Neuronal stem cell (in vitro differentiated cells): Measurements from ENCODE around the gene VAC14.
A peak's percentile ranks its signal among the peaks of the same experiment; 100 is the strongest.

Source experiments
- DNase-seq: peaks from one replicate; pipeline ENCODE4 v3.0.0-alpha.2; 2013; ENCODE audit warnings: low spot score
- H2AFZ ChIP-seq: one replicate; pipeline ENCODE4 v1.6.1; 2013; ENCODE audit warnings: mild to moderate bottlenecking, low read length, inconsistent platforms
- H2AK5ac ChIP-seq: 2 replicates; pipeline ENCODE4 v1.6.1; 2013; ENCODE audit warnings: low read depth, mild to moderate bottlenecking, inconsistent platforms, low read length, moderate library complexity, mixed read lengths
- H2BK120ac ChIP-seq: 2 replicates; pipeline ENCODE4 v1.6.1; 2013; ENCODE audit warnings: low read depth, mild to moderate bottlenecking, inconsistent platforms, low read length, moderate library complexity, mixed read lengths
- H2BK12ac ChIP-seq: one replicate; pipeline ENCODE4 v1.6.1; 2013; ENCODE audit warnings: low read length, inconsistent platforms
- H2BK15ac ChIP-seq: 2 replicates; pipeline ENCODE4 v1.6.1; 2013; ENCODE audit warnings: mild to moderate bottlenecking, low read length, inconsistent platforms, mixed read lengths
- H2BK5ac ChIP-seq: one replicate; pipeline ENCODE4 v1.6.1; 2013; ENCODE audit warnings: inconsistent platforms, mild to moderate bottlenecking, low read length, moderate library complexity
- H3K14ac ChIP-seq: one replicate; pipeline ENCODE4 v1.6.1; 2013; ENCODE audit warnings: low read length, inconsistent platforms
- H3K18ac ChIP-seq: 2 replicates; pipeline ENCODE4 v1.6.1; 2013; ENCODE audit warnings: low read length, inconsistent platforms
- H3K23ac ChIP-seq: 2 replicates; pipeline ENCODE4 v1.6.1; 2013; ENCODE audit warnings: low read depth, mild to moderate bottlenecking, mixed read lengths, low read length, inconsistent platforms; ENCODE audit not compliant: poor library complexity
- H3K27ac ChIP-seq: replicated peaks from 3 replicates; pipeline ENCODE4 v1.5.1; 2013; ENCODE audit warnings: low read length, inconsistent platforms
- H3K27me3 ChIP-seq, 3 experiments: 2 replicates each; pipeline ENCODE4 v1.6.1; 2013; ENCODE audit warnings: low read length in 3 of 3, mild to moderate bottlenecking in 2 of 3, inconsistent platforms in 1 of 3, low read depth in 1 of 3, mixed read lengths in 1 of 3, moderate library complexity in 1 of 3; ENCODE audit not compliant: control insufficient read depth in 3 of 3, insufficient read depth in 3 of 3
- H3K36me3 ChIP-seq, 2 donors: replicated peaks in 1 of 2; 2 replicates each; pipeline ENCODE4 v1.6.1; 2013; ENCODE audit warnings: low read length in 2 of 2; ENCODE audit not compliant: control insufficient read depth in 2 of 2, insufficient read depth in 2 of 2
- H3K4ac ChIP-seq: 2 replicates; pipeline ENCODE4 v1.6.1; 2013; ENCODE audit warnings: inconsistent platforms, mild to moderate bottlenecking, low read length, moderate library complexity
- H3K4me1 ChIP-seq, 2 donors: 1 replicate in 1 of 2; 2 replicates in 1 of 2; pipeline ENCODE4 v1.6.1; 2013; ENCODE audit warnings: low read length in 2 of 2, low read depth in 1 of 2; ENCODE audit not compliant: control insufficient read depth in 2 of 2, insufficient read depth in 1 of 2
- H3K4me2 ChIP-seq: one replicate; pipeline ENCODE4 v1.6.1; 2013; ENCODE audit warnings: mild to moderate bottlenecking, low read length, inconsistent platforms; ENCODE audit not compliant: insufficient read depth, poor library complexity, severe bottlenecking
- H3K4me3 ChIP-seq, 2 donors: 2 replicates each; pipeline ENCODE4 v1.5.1; 2013; ENCODE audit warnings: low read length in 2 of 2, mild to moderate bottlenecking in 2 of 2, inconsistent platforms in 1 of 2, moderate library complexity in 1 of 2
- H3K79me1 ChIP-seq: one replicate; pipeline ENCODE4 v1.6.1; 2013; ENCODE audit warnings: low read depth, mild to moderate bottlenecking, inconsistent platforms, low read length, moderate library complexity
- H3K9ac ChIP-seq: one replicate; pipeline ENCODE4 v1.6.1; 2013; ENCODE audit warnings: mild to moderate bottlenecking, low read depth, low read length, inconsistent platforms; ENCODE audit not compliant: poor library complexity
- H3K9me3 ChIP-seq, 2 donors: replicated peaks in 1 of 2; 2 replicates each; pipeline versions ENCODE3 to v1.6.1; 2013; ENCODE audit warnings: low read length in 2 of 2, mild to moderate bottlenecking in 2 of 2, inconsistent platforms in 1 of 2, low read depth in 1 of 2, mixed read lengths in 1 of 2, moderate library complexity in 1 of 2; ENCODE audit not compliant: control insufficient read depth in 2 of 2, insufficient read depth in 1 of 2
- H4K8ac ChIP-seq: one replicate; pipeline ENCODE4 v1.6.1; 2013; ENCODE audit warnings: low read depth, mild to moderate bottlenecking, inconsistent platforms, low read length, moderate library complexity
- H4K91ac ChIP-seq: one replicate; pipeline ENCODE4 v1.6.1; 2013; ENCODE audit warnings: low read length, low read depth, mild to moderate bottlenecking, inconsistent platforms; ENCODE audit not compliant: poor library complexity
- WGBS, 2 donors: extraction: QIAGEN DNeasy Blood & Tissue Kit; methylation state at CpG; one replicate each; pipeline ENCODE4 v1.1.7; 2013; ENCODE audit warnings: missing lambda C conversion rate in 2 of 2, mixed read lengths in 1 of 2; ENCODE audit not compliant: insufficient read length in 2 of 2, insufficient replicate concordance in 1 of 2; ENCODE audit errors: extremely low coverage in 2 of 2; 5-methylcytosine and 5-hydroxymethylcytosine counted together

VAC14 gene

GRCh38 chr16:70786020-70786755 is 14.8 kb downstream of the VAC14 start:
- Histone ChIP-seq H3K4me2 (no peak overlapping the region), H3K4me1 (peaks cover 4 to 9% of the 10 kb centered on the region in 2 donors), H4K91ac (no peak overlapping the region), H2BK5ac (no peak overlapping the region), H3K4ac (no peak overlapping the region), H3K27me3 (no peaks in the 10 kb centered on the region), H2BK15ac (no peak overlapping the region), H3K79me1 (no peaks in the 10 kb centered on the region), H3K36me3 (peaks cover 39 to 61% of the 10 kb centered on the region in 2 donors), H2AFZ (no peak overlapping the region), H3K9ac (peak overlapping the region; percentile 65), H2AK5ac (no peak overlapping the region), H3K27ac (no peak overlapping the region), H4K8ac (no peak overlapping the region), H3K18ac (no peak overlapping the region), H3K23ac (peak overlapping the region; percentile 14), H3K9me3 (peaks cover 4 to 10% of the 10 kb centered on the region in 2 donors), H2BK12ac (no peak overlapping the region), H2BK120ac (no peak overlapping the region), H3K14ac (no peak overlapping the region), H3K4me3 (peak overlapping the region in 1 of 2 donors; percentile 7)
- WGBS, 2 donors, result no CpG with 5 or more reads among the region's 19 CpGs
- no peak for DNase-seq

DNA sequence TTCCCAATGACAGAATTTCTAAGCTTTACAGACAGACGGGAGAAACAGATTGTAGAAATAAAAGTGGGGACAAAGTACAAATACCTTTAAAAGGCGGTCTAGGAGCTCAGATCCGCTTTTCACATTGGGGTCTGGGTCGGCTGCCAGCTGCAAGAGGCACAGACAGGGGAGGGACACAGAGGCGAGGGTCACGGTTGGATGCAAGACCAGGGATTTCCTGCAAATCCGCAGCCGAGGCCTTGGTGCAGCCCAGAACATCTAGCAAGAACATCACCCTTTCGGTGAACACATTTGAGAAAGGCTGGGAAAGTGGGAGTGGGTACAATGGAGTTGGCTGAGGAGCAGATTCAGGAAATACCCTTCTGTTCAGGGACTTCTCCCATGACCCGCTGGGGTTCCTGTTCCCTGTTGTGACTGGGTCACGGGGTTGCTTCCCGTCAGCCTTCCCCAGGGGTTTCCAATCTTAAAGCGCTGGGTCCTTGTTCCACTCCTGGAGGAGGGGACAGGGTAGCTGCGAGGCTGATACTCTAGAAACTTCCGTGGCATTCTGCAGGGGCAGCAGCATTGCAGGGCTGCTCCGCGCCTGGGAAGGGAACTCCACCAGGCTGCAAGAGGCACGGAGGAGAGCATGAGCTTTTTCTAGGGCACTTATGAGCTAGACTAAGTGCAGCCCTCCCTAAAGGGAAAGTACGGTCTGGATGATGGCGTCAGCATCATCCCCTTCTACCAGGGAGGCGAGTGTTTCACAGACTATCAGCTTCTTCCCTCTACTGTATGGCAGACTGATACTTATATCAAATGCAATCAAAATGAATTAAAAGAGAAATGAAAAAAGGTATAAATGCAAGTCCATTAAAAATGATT is 16.0 kb downstream of the VAC14 start:
- H2BK15ac ChIP-seq, result no peak overlapping the region
- no peak overlapping the region for H3K4ac ChIP-seq
- H3K9me3 ChIP-seq, result peaks cover 4 to 10% of the 10 kb centered on the region in 2 donors
- no peak overlapping the region for H3K14ac ChIP-seq
- no peaks in the 10 kb centered on the region for H3K79me1 ChIP-seq
- H3K4me1 ChIP-seq, result no peaks in the 10 kb centered on the region
- no peak overlapping the region for H3K18ac ChIP-seq
- WGBS, 2 donors, result no CpG with 5 or more reads among the region's 21 CpGs
- H3K27ac ChIP-seq, result no peak overlapping the region
- no peak overlapping the region for H2BK120ac ChIP-seq
- no peak overlapping the region for H2BK5ac ChIP-seq
- H2AK5ac ChIP-seq, result no peak overlapping the region
- no peak for DNase-seq
- H3K9ac ChIP-seq, result no peak overlapping the region
- H4K8ac ChIP-seq, result no peak overlapping the region
- peaks cover 49 to 74% of the 10 kb centered on the region in 2 donors for H3K36me3 ChIP-seq
- H3K27me3 ChIP-seq, result no peaks in the 10 kb centered on the region
- H3K23ac ChIP-seq, result no peak overlapping the region
- no peak overlapping the region for H4K91ac ChIP-seq
- no peak overlapping the region for H3K4me3 ChIP-seq
- H2BK12ac ChIP-seq, result no peak overlapping the region
- H3K4me2 ChIP-seq, result no peak overlapping the region
- H2AFZ ChIP-seq, result no peak overlapping the region

- no peaks in the 10 kb centered on the region for H3K27me3 ChIP-seq
- H3K4me3 ChIP-seq, result no peak overlapping the region
- no peak overlapping the region for H3K18ac ChIP-seq
- peak overlapping the region; percentile 49 for H3K23ac ChIP-seq
- no peak overlapping the region for H3K27ac ChIP-seq
- H4K91ac ChIP-seq, result no peak overlapping the region
- H2BK120ac ChIP-seq, result no peak overlapping the region
- no peak overlapping the region for H2AFZ ChIP-seq
- peaks cover 53 to 89% of the 10 kb centered on the region in 2 donors for H3K36me3 ChIP-seq
- no peak overlapping the region for H3K4ac ChIP-seq
- H3K4me1 ChIP-seq, result peaks cover 0 to 3% of the 10 kb centered on the region in 2 donors
- H2AK5ac ChIP-seq, result no peak overlapping the region
- no peak overlapping the region for H2BK5ac ChIP-seq
- DNase-seq, result no peak
- no peak overlapping the region for H3K14ac ChIP-seq
- H3K4me2 ChIP-seq, result no peak overlapping the region
- no peak overlapping the region for H2BK12ac ChIP-seq
- no CpG with 5 or more reads among the region's 3 CpGs for WGBS, 2 donors
- no peak overlapping the region for H2BK15ac ChIP-seq
- peak overlapping the region; percentile 27 for H3K9ac ChIP-seq
- no peak overlapping the region for H4K8ac ChIP-seq
- peaks cover 4 to 10% of the 10 kb centered on the region in 2 donors for H3K9me3 ChIP-seq
- no peaks in the 10 kb centered on the region for H3K79me1 ChIP-seq
These were observed 18.7 kb downstream of the VAC14 start for GRCh38 chr16:70782237-70782636.

GRCh38 chr16:70781800-70782199 is 19.2 kb downstream of the VAC14 start:
- Histone ChIP-seq H3K4me3 (no peak overlapping the region), H3K4ac (no peak overlapping the region), H2BK12ac (no peak overlapping the region), H4K91ac (no peak overlapping the region), H3K9ac (no peak overlapping the region), H3K9me3 (peaks cover 4 to 10% of the 10 kb centered on the region in 2 donors), H4K8ac (no peak overlapping the region), H2BK15ac (no peak overlapping the region), H3K79me1 (no peaks in the 10 kb centered on the region), H3K14ac (no peak overlapping the region), H2AK5ac (no peak overlapping the region), H3K4me1 (peaks cover 0 to 3% of the 10 kb centered on the region in 2 donors), H2AFZ (no peak overlapping the region), H3K23ac (peak overlapping the region; percentile 49), H3K27ac (no peak overlapping the region), H3K36me3 (peaks cover 53 to 91% of the 10 kb centered on the region in 2 donors), H3K4me2 (no peak overlapping the region), H2BK5ac (no peak overlapping the region), H3K27me3 (no peaks in the 10 kb centered on the region), H3K18ac (no peak overlapping the region), H2BK120ac (no peak overlapping the region)
- no peak for DNase-seq
- WGBS, 2 donors, result no CpG with 5 or more reads among the region's 14 CpGs
